Superior temporal gyrus (tissue), 1 donor: ENCODE data around the gene ZNF215.
"Not testable (repeated sequence)": the region's sequence is repeated elsewhere in the genome, so short reads cannot be mapped to it uniquely, and the experiment has no call there.

ENCODE experiments used
- DNase-seq: peaks from one replicate; pipeline ENCODE4 v3.0.0-alpha.2; 2016; ENCODE audit errors: extremely low spot score

The ZNF215 gene

DNA sequence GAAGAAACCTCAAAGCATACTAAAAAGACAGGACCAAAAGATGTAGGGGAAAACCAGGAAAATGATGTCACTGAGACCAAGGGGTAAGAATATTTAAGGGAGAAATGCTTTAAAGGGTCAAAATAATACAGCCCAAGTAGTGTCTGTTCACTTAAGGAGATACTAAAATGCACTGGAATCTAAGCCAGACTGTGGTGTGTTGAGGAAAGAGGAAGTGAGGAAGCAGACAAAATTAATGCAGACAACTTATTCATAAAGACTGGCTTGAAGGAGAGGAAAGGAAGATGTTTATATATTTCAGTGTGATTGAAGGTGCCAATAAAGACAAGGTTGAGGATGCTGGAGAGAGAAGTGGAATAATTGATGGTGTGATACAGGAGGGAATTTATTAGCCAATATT, 15.7 kb downstream of the ZNF215 start:
- no peak for DNase-seq

DNA sequence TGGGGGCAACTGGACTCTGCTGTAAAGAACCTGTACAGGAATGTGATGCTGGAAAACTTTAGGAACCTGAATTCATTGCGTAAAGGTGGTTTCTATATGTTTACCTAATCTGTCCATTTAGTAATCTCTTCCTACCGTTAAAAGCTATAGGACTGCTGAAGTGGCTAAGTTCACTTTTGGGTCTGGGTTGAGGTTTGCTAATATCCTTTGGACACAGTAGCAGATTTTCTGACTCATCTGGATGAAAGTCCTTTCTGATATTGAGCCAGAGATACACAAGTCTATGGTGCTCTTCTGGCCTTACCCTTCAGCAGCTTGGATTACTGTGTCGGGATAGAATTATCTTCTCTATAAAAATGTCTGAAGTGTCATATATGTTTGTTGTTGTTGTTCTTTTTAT, 16.9 kb downstream of the ZNF215 start:
- no peak for DNase-seq

DNA sequence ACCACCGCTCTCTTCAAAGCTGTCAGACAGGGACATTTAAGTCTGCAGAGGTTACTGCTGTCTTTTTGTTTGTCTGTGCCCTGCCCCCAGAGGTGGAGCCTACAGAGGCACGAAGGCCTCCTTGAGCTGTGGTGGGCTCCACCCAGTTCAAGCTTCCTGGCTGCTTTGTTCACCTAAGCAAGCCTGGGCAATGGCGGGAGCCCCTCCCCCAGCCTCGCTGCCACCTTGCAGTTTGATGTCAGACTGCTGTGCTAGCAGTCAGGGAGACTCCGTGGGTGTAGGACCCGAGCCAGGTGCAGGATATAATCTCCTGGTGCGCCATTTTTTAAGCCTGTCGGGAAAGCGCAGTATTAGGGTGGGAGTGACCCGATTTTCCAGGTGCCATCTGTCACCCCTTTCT, 28.0 kb downstream of the ZNF215 start:
- not testable (repeated sequence) for DNase-seq

DNA sequence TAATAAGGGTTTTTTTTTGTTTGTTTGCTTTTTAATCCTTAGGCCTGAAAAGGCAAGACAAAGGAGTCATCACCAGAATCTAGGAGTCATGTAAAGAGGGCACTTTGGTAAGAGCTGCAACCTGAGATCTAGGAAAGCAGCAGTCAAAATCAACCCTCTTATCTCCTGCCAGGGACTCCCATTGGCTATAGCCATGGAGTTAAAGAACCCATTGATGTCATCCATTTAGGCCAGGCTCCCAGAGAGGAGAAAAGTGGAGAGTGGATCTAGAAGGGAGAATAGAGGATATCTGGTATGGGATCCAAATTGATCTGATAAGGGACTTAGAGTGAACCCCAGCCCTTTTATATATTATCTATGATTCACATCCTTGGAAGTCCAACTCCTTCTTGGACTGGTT, 35.9 kb downstream of the ZNF215 start:
- DNase-seq = no peak

DNA sequence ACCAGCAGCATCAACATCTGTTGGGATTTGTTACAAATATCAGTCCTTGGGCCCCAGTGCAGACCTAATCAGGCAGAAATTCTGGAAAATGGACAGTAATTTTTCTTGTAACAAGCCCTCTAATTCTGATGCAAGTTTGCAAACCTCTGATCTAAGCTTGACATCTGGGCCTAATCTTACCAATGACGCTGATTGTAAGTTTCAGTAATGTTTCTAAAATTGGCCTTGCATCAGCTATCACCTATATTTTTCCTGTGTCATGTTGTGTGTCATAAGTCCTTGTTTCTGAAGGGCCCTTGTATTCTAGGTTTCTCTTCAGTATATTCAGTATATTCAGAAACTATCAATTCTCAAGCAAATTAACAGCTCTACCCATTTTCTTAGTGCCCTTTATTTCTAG, 36.4 kb downstream of the ZNF215 start:
- no peak for DNase-seq

DNA sequence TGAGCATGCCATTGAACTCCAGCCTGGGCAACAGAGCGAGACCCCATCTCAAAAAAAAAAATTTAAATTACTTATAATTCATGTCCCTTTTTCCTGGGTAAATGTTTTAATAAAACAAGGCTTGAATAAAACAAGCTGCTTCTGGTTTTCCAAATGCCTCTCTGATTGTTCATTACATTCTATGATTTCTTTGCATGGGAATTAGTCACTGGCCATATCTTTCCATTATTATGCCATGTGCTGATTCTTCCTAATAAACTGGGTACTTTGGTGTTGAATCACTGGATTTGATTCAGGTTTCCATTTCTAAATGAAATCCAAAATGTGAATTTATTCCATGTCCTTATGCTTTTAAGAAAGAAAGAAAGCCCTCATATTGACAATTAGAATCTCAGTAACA, 42.6 kb downstream of the ZNF215 start:
- no peak for DNase-seq

DNA sequence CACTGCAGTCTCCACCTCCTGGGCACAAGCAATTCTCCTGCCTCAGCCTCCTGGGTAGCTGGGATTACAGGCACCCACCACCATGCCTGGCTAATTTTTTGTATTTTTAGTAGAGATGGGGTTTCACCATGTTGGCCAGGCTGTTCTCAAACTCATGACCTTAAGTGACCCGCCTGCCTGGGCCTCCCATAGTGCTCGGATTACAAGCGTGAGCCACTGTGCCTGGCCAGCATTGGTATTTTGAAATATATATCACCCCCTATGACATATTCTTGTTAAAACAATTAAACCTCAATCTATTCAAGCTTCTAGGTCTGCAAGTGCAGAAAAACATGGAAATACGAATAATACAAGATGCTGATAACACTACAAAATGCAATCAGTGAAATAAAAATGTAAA, 43.6 kb downstream of the ZNF215 start:
- not testable (repeated sequence) for DNase-seq

DNA sequence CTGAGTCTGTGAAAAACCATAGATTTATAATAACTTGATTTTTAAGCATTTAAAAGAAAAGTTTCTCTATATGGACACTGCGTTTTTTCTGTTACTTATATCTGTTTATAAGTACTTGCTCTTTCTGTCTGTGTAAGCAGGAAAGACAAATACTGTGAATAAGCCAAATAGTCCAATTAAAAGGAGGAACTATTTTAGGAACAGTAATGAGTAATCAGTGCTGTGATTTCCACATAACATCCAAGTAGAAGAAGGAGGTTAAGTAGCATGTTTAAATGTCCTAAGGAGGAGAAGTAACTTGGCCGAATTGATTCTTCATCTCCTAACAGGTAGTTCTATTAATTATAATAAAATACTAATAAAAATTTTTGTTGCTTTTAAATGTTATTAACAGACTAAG, 53.1 kb downstream of the ZNF215 start:
- no peak for DNase-seq

DNA sequence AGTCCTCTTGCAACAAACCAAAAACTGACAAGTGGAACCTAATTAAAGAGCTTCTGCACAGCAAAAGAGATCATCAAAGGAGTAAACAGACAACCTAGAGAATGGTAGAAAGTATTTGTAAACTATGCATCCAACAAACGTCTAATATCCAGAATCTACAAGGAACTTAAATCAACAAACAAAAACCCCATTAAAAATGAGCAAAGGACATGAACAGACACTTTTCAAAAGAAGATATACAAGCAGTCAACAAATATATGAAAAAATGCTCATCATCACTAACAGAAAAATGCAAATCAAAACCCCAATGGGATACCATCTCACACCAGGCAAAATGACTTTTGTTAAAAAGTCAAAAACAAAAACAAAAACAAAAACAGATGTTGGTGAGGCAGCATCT, 60.3 kb downstream of the ZNF215 start:
- DNase-seq = no peak

DNA sequence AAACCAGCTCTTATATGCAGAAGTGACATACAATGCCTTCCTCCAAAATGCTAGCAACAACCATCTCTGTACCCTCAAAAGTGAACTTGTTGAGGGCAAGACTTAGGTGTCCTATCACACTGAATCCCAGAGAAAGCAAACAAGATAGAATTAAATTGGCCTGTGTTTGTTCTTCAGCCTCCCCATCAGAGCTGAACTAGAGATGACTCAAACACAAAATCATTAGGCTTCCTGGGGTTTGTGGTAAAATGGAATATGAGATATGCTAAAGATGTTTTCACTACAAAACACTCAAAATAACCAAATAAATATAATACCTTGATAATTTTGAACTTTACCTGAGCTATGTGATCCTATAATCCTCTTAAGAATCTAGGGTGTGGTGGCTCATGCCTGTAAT, 62.3 kb downstream of the ZNF215 start:
- DNase-seq = no peak

DNA sequence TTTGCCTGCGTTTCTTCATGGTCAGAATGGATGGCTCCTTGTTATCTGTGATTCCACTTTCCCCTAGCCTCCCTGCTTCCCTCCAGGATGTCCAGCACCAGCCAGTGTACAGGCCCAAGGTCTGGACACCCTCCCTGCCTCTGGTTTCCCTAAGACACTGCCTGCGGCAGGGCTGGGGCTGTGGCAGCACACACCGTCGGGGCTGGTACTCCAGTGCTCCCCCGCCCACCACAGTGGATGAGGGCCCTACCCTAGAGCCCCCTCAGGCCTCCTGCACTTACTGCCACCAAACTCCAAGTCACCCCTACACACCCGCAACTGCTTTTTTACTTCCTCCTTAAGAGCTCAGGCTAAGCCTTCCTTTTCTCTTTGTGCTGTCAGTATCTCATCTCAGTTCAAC, 65.0 kb downstream of the ZNF215 start:
- DNase-seq = no peak

DNA sequence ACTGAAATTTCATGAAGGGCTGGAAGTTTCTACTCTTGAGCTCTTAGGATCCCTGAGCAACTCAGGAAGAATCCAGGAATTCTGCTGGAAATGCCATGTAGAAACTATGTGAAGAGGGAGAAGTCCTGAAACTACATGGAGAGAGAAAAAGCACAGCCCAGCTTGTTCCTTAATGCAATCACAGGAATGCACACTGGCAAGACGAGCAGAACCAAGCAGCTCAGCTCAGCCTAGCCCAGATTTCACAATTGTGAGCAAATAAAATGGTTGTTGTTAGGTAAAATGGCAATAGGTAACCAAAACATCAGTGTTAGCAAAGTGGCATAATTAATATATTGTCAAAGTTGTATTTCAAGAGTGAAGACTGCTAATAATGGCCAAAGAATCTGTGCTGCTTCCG, 65.8 kb downstream of the ZNF215 start:
- no peak for DNase-seq

DNA sequence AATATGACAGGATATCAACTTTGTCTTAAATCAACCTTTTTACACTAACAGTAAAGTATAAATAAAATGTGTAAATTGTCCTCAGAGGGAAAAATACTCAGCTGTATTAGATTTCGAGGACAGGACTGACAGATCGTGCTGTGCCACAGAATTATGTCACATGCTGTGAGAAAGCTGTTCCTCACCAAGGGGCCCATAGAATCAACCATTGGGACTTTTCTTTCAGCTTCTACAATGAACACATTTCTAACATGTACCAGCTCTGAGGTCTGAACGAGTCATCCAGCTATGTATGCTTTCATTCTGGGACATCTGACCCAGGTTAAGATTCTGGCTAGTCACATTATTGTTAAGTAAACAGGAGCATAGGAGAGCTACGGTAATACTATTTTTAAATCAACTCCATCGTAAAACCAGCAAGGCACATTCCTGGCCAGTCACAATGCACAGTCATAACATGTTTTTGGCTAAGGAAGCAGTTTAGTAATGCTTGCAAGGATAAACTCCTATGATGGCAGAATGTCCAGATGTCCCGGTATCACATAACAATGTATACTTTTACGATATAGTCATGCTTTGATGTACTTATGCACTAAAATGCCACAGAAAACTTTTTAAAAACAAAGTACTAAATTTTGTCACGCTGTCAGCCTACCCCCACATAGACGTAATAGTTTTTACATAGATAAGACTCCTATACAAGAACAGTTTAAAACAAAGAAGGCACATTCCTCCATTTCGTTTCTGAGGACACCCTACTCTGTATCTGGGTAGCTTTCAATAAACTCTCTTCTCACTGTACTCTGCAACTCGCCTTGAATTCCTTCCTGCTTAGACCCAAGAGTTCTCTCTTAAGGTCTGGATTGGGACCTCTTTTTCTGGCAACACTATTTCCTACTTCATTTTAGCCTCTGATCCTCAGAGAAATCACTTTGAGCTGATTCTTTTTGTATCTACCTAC, 66.5 kb downstream of the ZNF215 start:
- DNase-seq = no peak

DNA sequence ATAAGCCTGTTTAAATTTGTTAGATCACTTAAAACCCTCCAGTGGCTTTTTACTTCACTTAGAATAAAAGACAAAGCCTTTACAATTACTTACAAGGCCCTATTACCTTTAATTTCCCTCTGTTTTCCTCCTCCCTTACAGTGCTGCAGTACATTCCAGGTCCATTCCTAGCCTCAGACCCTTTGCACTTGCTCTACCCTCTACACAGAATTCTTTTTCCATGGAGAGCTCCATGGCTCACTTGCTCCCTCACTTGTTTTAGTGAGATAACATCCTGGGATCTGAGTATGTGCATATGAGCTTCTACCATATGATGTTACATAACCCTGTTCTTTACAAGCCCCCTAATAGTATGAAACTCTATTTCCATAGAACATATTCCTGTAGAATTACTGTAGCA, 69.5 kb downstream of the ZNF215 start:
- DNase-seq = no peak

DNA sequence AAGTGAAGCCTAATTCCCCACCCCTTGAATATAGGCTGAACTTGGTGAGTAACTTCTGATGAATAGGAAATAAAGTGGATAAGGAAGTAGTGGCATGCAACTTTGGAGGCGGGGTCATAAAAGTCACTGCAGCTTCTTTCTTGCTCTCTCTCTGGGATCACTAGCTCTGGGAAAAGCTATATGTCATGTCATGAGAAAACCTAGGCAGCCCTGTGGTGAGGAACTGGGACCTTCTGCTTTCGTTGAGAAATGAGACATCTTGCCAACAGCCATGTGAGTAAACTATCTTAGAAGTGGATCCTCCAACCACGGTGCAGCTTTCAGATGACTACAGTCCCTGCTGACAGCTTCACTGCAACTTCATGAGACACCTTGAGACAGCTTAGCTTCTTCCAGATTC, 78.3 kb downstream of the ZNF215 start:
- DNase-seq = no peak
